Ecto neural progenitor cell (in vitro differentiated cells): Measurements from ENCODE around the gene FTL.

Experiments used
- DNase-seq: peaks from one replicate; pipeline ENCODE4 v3.0.0-alpha.2; 2018; ENCODE audit warnings: low spot score

The FTL gene

DNA sequence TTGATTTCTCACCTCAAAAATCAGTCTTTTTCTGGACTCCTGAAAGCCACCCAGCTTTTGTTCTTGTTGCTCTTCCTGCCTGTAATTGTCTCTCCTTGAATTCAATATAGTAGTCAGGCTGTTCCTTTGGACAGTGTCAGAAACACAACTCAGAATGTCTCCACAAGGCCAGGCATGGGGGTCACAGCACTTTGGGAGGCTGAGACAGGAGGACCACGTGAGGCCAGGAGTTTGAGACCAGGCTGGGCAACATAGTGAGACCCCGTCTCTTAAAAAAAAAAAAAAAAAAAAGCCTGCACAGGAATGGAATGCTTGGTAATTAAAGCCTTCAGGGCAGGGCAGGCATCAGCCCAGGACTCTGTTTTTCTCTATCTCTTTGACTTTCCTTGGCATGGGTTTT lies 19.3 kb upstream of the FTL start:
- no peak for DNase-seq

DNA sequence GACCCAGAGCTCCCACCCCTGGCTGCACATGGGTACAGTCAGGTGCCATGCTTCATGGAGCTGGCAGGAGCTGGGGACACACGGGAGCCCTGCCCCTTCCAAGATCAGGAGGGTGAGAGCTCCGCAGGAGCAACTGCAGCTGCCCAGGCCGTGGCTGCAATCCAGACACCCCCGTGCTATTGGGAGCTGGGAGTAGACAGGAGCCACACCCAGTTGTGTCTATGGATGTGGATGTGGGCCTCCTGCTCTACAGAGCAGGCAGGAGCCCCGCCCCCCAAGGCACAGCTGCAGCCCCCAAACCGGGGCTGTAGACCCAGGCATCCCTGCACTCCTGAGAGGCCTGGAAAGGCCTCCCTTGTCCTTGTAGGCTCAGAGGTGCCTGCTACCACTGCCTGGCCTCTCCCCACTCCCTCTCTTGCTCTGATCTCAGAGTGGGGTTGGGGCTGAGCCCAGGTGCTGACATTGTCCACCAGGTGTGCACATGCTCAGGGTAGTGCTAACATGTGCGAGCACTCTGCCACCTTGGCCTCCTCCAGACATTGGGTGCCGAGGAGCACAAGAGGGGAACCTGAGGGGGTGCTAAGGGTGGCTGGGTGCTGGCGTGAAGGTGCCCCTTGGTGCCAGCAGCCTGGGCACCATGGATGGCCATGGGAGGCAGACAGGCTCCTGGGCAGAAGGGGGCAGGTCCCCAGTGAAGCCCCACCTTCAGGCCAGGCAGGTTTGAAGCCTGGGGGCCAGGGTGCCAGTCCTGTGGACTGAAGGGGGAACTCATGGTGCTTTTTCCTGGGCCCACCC lies 18.4 kb upstream of the FTL start:
- DNase-seq = no peak

GRCh38 chr19:48947258-48947542 lies 17.9 kb upstream of the FTL start:
- DNase-seq = no peak

DNA sequence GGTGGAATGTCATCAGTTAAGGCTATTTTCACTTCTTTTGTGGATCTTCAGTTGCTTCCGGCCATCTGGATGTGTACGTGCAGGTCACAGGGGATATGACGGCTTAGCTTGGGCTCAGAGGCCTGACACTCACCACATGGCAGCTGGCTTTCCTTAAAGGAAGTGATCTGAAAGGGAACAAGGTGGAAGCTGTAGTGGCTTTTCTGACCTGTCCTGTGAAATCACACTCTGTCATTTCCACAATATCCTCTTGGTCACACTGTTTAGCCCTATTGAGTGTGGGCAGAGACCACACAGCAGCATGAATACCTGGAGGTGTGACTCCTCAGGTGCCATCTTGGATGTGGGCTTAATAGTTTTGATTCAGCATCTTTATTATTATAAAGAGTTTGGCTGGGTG lies 14.9 kb upstream of the FTL start:
- no peak for DNase-seq

- DNase-seq = no peak
Measured at GRCh38 chr19:48950830-48951519, 14.1 kb upstream of the FTL start.

DNA sequence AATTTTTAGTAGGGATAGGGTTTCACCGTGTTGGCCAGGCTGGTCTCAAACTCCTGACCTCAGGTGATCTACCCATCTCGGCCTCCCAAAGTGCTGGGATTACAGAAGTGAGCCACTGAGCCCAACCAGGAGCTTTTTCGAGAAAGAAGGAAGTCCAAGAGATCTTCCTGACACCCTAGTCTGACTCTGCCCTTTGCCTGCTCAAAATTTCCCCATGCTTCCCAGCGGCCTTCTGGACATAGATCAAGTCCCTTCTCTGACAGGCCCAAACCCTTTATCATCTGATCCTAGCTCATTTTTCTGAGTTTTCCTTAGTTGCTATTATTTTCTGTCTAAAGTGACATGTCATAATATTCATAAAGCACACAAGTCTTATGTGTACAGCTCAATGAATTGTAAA lies 12.0 kb upstream of the FTL start:
- no peak for DNase-seq

DNA sequence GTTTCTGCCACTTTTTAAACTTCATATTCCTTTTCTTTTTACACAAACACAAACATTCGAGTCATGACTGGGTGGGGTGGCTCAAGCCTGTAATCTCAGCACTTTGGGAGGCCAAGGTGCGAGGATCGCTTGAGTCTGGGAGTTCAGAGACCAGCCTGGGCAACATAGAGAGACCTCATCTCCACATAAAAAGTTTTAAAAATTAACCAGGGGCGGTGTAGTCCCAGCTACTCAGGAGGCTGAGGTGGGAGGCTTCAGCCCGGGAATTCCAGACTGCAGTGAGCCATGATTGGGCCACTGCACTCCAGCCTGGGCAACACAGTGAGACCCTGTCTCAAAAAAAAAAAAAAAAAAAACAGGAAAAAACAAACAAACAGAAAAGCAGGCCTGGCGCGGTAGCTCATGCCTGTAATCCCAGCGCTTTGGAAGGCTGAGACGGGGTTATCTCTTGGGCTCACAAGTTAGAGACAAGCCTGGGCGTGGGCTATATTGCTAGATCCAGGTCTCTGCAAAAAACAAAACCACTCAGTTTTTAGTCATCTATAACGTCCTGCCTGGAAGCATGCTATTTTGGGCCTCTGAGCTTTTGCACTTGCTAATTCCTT lies 11.0 kb upstream of the FTL start:
- no peak for DNase-seq

DNA sequence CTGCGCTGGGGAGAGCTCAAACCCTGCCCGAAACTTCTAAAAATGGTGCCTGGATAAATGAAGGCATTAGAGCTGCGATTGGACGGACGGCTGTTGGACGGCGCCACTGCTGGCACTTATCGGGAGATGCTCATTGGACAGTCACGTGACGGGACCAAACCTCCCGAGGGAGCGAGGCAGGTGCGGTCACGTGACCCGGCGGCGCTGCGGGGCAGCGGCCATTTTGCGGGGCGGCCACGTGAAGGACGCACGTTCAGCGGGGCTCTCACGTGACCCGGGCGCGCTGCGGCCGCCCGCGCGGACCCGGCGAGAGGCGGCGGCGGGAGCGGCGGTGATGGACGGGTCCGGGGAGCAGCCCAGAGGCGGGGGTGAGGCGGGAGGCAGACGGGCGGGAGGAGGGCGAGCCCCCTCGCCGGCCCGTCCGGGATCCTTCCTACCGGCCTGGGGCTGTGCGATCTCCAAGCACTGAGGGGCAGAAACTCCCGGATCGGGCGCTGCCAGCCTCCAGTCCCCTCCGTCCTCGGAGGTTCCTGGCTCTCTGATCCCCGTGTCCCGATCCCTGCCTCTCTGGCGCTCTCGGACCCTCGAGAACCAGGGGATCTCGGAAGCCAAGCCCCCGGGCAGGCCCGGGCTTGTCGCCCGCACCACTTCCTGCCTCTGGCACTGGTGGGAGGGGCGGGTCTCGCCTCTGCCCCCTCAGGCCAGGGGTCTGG lies 10.4 kb upstream of the FTL start, which contains the start of gene BAX:
Gene BAX (plus strand): TSS at position 281 of the 713 bp plus-strand sequence. CDS start 54 bp downstream, at position 335.
- peak; percentile 99 for DNase-seq

DNA sequence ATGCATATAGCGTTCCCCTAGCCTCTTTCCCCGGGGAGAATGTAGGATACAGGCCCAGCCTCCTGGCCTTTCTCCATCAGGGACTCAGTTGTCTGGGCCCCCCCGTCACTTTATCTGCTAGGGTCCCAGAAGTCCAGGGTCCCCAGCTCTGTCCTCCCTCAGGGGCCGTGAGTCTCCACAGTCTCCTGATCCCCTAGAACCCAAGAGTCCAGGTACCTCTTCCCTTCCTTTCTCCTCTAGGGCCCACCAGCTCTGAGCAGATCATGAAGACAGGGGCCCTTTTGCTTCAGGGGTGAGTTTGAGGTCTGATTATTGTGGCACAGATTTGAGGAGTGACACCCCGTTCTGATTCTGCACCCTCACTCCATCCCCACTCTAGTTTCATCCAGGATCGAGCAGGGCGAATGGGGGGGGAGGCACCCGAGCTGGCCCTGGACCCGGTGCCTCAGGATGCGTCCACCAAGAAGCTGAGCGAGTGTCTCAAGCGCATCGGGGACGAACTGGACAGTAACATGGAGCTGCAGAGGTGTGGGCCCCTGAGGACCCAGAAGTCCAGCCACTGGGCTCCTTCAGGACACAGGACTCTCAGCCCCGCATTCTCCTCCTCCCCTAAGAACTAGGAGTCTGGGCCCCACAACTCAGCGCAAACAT lies 9.7 kb upstream of the FTL start:
- DNase-seq = no peak

DNA sequence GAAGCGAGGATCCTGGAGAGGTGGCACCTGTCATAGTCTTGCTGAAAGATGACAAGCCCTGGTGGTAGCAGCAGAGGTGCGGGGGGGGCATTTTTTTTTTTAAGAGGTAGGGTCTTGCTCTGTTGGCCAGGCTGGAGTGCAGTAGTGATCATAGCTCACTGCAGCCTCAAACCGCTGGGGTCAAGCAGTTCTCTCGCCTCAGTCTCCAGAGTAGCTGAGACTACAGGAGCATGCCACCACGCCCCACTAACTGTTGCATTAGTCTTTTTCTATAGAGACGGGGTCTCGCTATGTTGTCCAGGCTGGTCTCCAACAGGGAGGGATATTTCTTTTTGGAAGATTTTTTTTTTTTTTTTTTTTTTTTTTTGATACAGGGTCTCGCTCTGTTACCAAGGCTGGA lies 7.1 kb upstream of the FTL start:
- DNase-seq = no peak

DNA sequence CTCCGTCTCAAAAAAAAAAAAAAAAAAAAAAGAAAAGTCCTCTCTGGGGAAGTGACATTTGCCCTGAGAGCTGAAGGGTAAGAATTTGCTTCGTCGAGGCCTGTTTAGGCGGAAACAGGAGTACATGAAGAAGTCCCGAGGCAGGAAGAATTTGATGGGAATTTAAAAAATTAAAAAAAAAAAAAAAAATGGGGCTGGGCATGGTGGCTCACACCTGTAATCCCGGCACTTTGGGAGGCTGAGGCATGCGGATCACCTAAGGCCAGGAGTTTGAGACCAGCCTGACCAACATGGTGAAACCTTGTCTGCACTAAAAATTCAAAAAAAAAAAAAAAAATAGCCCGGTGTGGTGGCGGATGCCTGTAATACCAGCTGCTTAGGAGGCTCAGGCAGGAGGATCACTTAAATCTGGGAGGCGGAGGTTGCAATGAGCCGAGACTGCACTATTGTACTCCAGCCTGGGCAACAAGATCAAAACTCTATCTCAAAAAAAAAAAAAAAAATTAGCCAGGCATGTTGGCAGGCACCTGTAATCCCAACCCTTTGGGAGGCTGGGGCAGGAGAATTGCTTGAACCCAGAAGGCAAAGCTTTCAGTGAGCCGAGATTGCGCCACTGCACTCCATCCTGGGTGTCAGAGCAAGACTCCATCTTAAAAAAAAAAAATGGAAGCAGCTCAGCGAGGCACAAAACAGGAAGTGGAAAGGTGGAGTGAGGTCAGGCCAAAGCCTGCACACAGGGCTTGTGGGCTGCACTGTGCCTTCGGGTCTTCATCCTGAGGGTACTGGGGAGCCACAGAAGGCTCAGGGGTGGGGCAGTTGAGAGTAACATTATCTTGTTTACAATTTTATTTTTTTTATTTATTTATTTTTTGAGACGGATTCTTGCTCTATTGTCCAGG lies 5.5 kb upstream of the FTL start:
- no peak for DNase-seq

DNA sequence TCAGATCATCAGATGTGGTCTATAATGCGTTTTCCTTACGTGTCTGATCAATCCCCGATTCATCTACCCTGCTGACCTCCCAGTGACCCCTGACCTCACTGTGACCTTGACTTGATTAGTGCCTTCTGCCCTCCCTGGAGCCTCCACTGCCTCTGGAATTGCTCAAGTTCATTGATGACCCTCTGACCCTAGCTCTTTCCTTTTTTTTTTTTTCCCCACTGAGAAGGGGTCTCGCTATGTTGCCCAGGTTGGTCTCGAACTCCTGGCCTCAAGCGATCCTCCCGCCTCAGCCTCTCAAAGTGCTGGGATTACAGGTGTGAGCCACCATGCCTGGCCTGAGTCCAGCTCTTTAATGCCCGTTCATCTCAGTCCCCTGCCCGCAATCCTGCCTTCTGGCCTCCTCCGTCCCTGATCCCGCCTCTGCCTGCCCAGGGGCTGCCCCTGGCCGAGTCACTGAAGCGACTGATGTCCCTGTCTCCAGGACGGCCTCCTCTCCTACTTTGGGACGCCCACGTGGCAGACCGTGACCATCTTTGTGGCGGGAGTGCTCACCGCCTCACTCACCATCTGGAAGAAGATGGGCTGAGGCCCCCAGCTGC lies 4.0 kb upstream of the FTL start:
- no peak for DNase-seq

- DNase-seq = no peak
Measured at GRCh38 chr19:48961673-48962028, 3.5 kb upstream of the FTL start.

DNA sequence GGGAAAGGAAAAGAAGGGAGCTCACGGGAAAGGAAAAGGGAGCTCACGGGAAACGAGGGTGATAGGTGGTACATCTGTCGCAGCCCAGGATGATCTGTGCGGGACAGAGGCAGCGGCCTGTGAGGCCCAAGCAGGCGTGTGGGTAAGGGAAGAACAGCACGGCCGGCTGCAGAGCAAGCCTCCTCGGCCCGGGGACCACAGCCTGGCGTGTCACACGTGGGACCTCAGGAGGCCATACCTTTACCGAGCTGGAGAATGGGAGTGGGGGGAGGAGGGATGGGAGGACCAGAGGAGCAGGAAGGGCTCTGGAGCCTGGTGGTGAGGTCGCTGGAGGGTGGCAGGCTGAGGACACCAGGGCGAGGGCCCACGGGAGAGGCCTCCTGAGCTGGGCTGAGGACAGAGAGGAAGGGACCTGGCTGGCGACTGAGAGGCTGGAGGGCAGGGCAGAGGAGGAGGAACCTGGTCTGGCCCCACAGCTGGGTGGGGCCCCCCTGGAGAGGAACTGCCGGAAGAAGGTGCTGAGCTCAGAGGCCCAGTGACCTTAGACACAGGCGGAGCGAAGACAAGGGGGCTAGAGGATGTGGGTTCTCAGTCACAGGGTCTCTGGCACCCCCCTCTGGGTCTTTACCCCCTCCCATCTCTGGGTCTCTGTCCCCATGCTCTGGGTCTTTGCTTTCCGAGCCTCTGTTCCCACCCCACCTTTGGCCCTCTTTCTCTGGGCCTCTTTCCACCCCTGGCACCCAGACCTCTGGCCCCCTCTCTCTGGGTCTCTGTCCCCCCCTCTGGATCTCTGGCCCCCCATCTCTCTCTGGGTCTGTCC lies 2.9 kb upstream of the FTL start:
- no peak for DNase-seq

GRCh38 chr19:48962849-48963165 lies 2.3 kb upstream of the FTL start:
- no peak for DNase-seq

- peak; percentile 78 for DNase-seq
Measured at GRCh38 chr19:48963371-48964204, 1.5 kb upstream of the FTL start.

DNA sequence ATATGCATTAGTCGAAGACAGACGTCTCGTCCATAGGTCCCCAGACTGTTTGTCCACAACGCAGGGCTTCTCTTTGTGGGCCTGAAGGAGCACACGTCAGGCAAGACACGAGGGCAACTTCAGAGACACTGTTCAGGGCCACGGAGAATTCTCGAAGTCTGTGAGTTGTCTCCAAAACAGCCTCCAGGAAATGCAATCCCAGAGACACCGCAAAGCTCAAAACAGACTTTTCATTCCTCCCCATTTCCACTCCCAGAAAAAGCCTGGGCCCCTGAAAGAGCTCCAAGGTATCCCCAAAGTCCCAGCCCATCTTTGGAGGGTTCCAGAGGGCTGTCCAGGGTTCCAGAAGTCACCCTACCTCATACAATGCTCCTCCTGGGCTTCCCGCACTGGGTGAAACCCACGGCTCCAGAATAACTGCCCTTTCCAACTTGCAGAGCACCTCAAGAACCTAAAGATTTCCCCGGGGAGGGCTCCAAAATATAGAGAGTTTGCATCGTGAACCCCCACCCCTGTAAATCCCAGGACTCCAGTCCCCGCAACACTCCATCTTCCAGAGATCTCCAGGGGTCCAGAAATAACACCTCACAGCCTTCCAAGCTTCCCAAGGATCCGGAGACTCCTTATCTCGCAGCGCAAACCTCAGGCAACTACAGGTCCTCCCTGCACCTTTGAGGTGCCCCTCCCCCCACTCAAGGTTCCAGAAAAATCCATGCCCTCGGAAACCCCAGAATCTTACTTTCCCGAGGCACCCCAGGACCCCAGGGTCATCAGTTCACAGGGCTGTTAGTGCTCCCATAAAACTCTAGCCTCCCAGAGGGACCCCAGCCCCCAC lies 687 bp upstream of the FTL start:
- DNase-seq = no peak

DNA sequence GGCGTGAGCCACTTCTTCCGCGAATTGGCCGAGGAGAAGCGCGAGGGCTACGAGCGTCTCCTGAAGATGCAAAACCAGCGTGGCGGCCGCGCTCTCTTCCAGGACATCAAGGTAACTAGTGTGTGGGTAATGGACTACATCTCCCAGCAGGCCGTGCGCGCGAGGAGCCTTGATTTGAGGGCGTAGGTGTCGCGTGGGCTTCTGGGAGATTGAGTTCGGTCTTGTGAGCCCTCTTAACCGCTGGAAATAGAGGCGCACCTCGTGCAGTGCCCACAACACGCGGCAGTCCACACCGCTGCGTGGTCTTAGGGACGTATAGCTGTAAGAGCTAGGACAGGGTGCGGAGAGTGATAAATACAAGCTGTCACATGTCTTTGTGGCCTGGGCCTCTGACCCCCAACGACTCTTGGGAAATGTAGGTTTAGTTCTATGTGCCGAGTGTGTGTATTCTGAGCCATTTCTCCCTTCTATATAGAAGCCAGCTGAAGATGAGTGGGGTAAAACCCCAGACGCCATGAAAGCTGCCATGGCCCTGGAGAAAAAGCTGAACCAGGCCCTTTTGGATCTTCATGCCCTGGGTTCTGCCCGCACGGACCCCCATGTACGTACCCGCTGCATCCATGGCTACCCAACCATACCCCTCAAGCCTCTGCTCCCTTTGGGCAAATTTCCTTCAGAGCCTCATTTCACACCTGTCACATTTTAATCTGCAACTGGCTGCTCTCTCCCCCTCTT lies 864 bp downstream of the FTL start:
- DNase-seq = peak; percentile 91
